Stomach (tissue), 9 donors: ENCODE results near the gene FLOT1. TPM values are rescaled to one million over a fixed set of nuclear protein-coding genes. Genes with fewer than 3 reads are reported as not detected.

Experiments
- DNase-seq, 2 donors: peaks; one replicate each; pipeline versions ENCODE4 v3.0.0 to v3.0.0-alpha.2; 2013 to 2019
- H3K27ac ChIP-seq, 5 donors: fragments of 200-600 bp in 4 of 5; sonication (generic) in 4 of 5; one replicate each; pipeline ENCODE4 v1.5.1; 2013 to 2019; ENCODE audit warnings: mild to moderate bottlenecking in 1 of 5, moderate library complexity in 1 of 5
- H3K27me3 ChIP-seq, 3 donors: fragments of 200-600 bp; sonication (generic); one replicate each; pipeline ENCODE4 v1.5.1; 2017 to 2019; ENCODE audit warnings: mixed run types in 1 of 3
- H3K36me3 ChIP-seq, 4 donors: fragments of 200-600 bp; sonication (generic); 1 replicate in 3 of 4; 2 replicates in 1 of 4; pipeline ENCODE4 v1.5.1; 2016 to 2019
- H3K4me1 ChIP-seq, 4 donors: fragments of 200-600 bp; sonication (generic); one replicate each; pipeline ENCODE4 v1.5.1; 2016 to 2019
- H3K4me3 ChIP-seq, 4 donors: fragments of 200-600 bp; sonication (generic) in 3 of 4; one replicate each; pipeline ENCODE4 v1.5.1; 2016 to 2019; ENCODE audit warnings: mild to moderate bottlenecking in 1 of 4
- H3K9me3 ChIP-seq, 4 donors: fragments of 200-600 bp; sonication (generic); one replicate each; pipeline ENCODE4 v1.5.1; 2016 to 2019
- EP300 ChIP-seq: sonication (generic); formaldehyde crosslinking; IDR thresholded peaks from one replicate; pipeline ENCODE4 v1.6.1; 2017; ENCODE audit warnings: antibody characterized with exemption
- POLR2A ChIP-seq, 4 donors: fragments of 450-650 bp; IDR thresholded peaks; one replicate each; pipeline ENCODE4 v1.6.1; 2016; ENCODE audit warnings: antibody characterized with exemption in 4 of 4, control low read depth in 2 of 4, mild to moderate bottlenecking in 1 of 4, moderate library complexity in 1 of 4
- POLR2AphosphoS5 ChIP-seq, 3 donors: sonication (generic); formaldehyde crosslinking; IDR thresholded peaks; one replicate each; pipeline ENCODE4 v1.6.1; 2016; ENCODE audit warnings: antibody characterized with exemption in 3 of 3
- WGBS, 5 donors: extraction: QIAGEN DNeasy Blood & Tissue Kit in 3 of 5; methylation state at CpG; one replicate each; pipeline versions ENCODE4 v1.1.5 to v1.1.7; 2013 to 2018; 5-methylcytosine and 5-hydroxymethylcytosine counted together
- intact Hi-C: fragments of 100-400 bp; cut with DNase I; formaldehyde crosslinking; loops from one replicate; pipeline ENCODE4 v1.15.1; 2023; ENCODE audit warnings: low total_unique reads
- polyA plus RNA-seq, 3 donors: library from polyadenylated mRNA; stranded (reverse); fragments of 200-250 nt; gene quantifications; one replicate each; pipeline ENCODE4 v1.2.3, GENCODE V29; 2013
- total RNA-seq, 5 donors: library from RNA; depleted of rRNA; stranded (reverse); fragments of >200 nt; gene quantifications; one replicate each; pipeline versions ENCODE4 v1.1.0 to v1.2.3, GENCODE V29; 2014 to 2016
- TF ChIP-seq, protein P1 (sequence below), 7 experiments: fragments of 450-650 bp in 4 of 7; fragments of 200-600 bp in 3 of 7; sonication (generic) in 3 of 7; IDR thresholded peaks; one replicate each; pipeline ENCODE4 v1.5.1; 2016 to 2019; ENCODE audit warnings: antibody characterized with exemption in 7 of 7, control low read depth in 2 of 7, mild to moderate bottlenecking in 1 of 7
- donor health status: healthy with polysubstance abuse.
- donor health status: Bipolar disorder and iron deficiency.
- donor health status: healthy.

Gene FLOT1
- total and polyA plus RNA-seq, 8 donors, result 40.6 to 201 (median 125) TPM

DNA sequence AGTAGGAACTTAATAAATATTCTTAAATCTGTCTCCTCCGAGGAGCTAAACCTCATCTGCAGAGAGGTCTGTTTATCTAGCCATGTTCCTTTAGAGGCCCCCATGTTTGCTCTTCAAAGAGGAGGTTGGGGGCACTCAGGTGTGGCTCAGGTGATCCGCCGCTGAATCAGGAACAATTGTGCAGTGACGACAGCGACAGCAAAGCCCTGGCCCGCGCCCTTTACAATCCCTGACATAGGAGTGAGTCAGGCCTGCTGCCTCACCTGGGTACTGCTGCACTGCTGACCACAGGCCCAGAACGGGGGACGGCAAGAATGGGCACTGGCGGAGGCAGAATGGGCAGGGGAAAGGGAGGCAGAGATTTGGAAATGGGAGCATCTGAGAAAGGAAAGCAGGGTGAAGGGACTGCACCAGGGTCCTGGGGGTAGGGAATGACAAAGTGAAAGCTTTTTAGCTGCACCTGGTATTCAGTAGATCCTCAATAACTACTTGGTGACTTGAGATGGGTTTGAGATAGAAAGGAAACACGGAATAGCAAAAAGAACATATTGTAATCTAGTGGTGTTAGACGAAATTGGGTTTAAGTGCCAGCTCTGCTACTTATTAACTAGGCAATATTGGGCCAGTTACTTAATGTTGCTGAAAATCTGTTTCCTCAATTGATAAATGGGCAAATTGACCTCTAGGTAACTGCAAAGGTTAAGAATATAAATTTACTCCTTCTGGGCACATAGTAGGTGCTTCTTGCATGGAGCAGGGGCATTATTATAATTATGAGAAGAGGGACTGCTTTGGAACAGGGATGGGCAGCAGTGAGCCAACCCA lies 7.3 kb upstream of the FLOT1 start:
- DNase-seq, result peak; percentile 84 to 92
- no peaks in the 10 kb centered on the region for H3K9me3 ChIP-seq
- 38 to 69% (median 52%) methylated on average over 12 of the region's 12 CpGs for WGBS, 5 donors
- TF ChIP-seq POLR2AphosphoS5 (IDR thresholded peaks at IDR 0.05) (peak in 1 of 3 donors; percentile 75), EP300 (no peak)
- peaks cover 35 to 81% (median 69%) of the 10 kb centered on the region in 4 donors for H3K4me1 ChIP-seq
- no peak overlapping the region for H3K4me3 ChIP-seq
- no peaks in the 10 kb centered on the region for H3K27me3 ChIP-seq
- intact Hi-C loops, result loop anchor here (10.0 kb wide), 1 partner anchor 75 kb away; no protein-coding TSS in a partner anchor
- peak overlapping the region; percentile 82 to 96 (median 92) for H3K27ac ChIP-seq
- no peaks in the 10 kb centered on the region for H3K36me3 ChIP-seq

DNA sequence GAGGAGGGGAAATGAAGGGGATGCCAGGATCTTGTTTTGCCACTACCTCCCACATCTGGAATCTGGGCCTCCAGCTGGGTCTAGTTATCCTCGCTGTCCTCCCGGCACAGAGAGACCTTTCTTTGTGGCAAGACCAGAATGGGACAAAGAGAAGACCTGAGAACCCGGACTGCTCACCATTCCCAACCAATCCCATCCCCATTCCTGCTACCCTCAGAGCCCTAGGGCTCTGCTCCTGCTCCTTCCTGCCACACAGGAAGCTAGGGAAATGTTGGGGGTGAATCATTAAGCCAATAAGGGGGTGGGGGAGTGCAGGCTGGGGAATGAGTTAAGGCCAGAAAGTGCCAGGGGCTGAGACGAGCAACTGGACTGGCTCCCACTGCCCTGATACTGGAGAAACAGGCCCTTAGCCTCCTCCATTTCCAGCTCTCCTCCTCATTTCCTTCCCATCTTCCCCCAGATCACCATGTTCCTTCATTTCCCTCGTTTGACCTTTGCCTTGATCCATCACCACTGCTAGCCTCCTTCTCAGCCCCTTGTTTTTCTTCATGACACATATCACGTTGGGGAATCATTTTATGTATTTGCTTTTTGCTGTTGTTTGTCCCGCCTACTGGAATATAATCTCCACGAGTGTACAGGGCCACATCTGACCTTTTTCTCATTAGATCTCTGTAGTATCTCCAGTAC lies 6.5 kb upstream of the FLOT1 start:
- H3K4me1 ChIP-seq, result peaks cover 37 to 84% (median 75%) of the 10 kb centered on the region in 4 donors
- 45 to 57% (median 49%) methylated on average over 8 of the region's 8 CpGs for WGBS, 5 donors
- peak in 1 of 2 donors; percentile 39 for DNase-seq
- TF ChIP-seq POLR2AphosphoS5 (IDR thresholded peaks at IDR 0.05), result no peak
- TF ChIP-seq EP300, result no peak
- TF ChIP-seq POLR2A (IDR thresholded peaks at IDR 0.05), result no peak
- TF ChIP-seq, protein P1, sequence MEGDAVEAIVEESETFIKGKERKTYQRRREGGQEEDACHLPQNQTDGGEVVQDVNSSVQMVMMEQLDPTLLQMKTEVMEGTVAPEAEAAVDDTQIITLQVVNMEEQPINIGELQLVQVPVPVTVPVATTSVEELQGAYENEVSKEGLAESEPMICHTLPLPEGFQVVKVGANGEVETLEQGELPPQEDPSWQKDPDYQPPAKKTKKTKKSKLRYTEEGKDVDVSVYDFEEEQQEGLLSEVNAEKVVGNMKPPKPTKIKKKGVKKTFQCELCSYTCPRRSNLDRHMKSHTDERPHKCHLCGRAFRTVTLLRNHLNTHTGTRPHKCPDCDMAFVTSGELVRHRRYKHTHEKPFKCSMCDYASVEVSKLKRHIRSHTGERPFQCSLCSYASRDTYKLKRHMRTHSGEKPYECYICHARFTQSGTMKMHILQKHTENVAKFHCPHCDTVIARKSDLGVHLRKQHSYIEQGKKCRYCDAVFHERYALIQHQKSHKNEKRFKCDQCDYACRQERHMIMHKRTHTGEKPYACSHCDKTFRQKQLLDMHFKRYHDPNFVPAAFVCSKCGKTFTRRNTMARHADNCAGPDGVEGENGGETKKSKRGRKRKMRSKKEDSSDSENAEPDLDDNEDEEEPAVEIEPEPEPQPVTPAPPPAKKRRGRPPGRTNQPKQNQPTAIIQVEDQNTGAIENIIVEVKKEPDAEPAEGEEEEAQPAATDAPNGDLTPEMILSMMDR (IDR thresholded peaks at IDR 0.05), result no peak
- H3K4me3 ChIP-seq, result peak overlapping the region in 1 of 4 donors; percentile 4
- intact Hi-C loops, result loop anchor here (10.0 kb wide), 1 partner anchor 76 kb away; no protein-coding TSS in a partner anchor
- H3K36me3 ChIP-seq, result no peaks in the 10 kb centered on the region
- H3K9me3 ChIP-seq, result no peaks in the 10 kb centered on the region
- no peaks in the 10 kb centered on the region for H3K27me3 ChIP-seq
- H3K27ac ChIP-seq, result peak overlapping the region; percentile 82 to 96 (median 92)

DNA sequence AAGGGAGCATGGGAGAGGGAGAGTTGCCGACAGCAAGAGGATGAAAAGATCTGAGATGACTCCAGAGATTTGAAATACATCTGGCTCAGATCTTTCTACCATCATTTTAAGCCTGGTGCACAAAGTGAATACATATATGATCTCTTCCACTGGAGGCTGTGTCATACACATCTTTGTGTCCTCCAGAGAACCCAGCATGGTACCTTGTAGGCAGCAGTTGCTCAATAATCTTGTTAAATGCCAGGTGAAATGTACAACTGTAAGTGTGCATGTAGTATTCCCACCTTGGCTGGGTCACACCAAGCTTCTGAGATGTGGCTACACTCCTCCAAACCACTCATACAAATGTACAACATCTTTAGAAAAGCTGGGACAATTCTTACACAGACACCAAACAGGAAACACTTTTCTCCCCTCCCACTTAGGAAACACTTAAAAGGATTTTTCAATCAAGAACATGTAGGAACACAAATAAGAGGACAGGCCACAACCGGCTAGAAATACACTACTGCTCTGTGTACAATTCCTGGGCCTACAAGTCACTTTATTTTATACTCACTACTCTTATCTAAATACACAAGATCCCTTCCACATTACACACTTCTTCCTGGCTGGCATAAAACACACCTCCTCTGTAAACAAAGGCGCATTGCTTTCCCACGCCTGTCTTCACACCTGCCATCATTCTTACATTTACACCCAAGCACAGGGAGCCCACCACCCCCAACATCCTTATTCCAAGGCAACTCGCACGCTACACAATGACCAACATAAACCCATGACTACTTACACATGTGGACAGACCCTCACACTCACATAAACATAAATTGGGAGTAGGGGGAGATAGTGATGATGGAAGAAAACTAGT lies 5.6 kb upstream of the FLOT1 start:
- H3K27me3 ChIP-seq, result no peaks in the 10 kb centered on the region
- H3K4me3 ChIP-seq, result peak overlapping the region in 1 of 4 donors; percentile 4
- TF ChIP-seq POLR2AphosphoS5 (IDR thresholded peaks at IDR 0.05), result peak in 2 of 3 donors; percentile 72 to 74
- TF ChIP-seq POLR2A (IDR thresholded peaks at IDR 0.05), result no peak
- TF ChIP-seq, protein P1 (IDR thresholded peaks at IDR 0.05), result no peak
- TF ChIP-seq EP300, result no peak
- intact Hi-C loops, result loop anchor here (10.0 kb wide), 1 partner anchor 77 kb away; no protein-coding TSS in a partner anchor
- no peaks in the 10 kb centered on the region for H3K9me3 ChIP-seq
- WGBS, 5 donors, result 36 to 50% (median 44%) methylated on average over 6 of the region's 6 CpGs
- H3K36me3 ChIP-seq, result no peaks in the 10 kb centered on the region
- peaks cover 37 to 87% (median 74%) of the 10 kb centered on the region in 4 donors for H3K4me1 ChIP-seq
- H3K27ac ChIP-seq, result peak overlapping the region; percentile 82 to 96 (median 92)
- peak; percentile 50 to 74 for DNase-seq

DNA sequence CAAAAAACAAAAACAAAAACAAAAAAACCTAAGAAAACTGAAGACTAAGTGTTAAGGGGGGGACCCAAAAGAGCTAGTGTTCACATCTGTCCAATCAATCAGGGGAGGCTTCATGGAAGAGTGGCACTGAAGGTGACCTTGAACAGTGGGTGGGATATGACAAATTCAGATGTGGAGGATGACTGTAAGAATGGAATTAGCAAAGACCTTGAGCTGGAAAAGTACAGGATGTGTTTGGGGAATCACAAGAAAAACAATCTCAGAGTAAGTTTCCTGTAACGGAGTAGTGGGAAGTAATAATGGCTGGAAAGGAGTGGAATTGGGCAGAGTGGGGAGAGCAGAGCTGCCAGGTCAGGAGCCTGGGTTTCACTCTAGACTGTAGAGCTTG lies 4.8 kb upstream of the FLOT1 start:
- no peaks in the 10 kb centered on the region for H3K36me3 ChIP-seq
- intact Hi-C loops, result loop anchor here (10.0 kb wide), 1 partner anchor 78 kb away; no protein-coding TSS in a partner anchor
- TF ChIP-seq POLR2AphosphoS5 (IDR thresholded peaks at IDR 0.05) (no peak), POLR2A (IDR thresholded peaks at IDR 0.05) (no peak), EP300 (no peak)
- TF ChIP-seq, protein P1 (IDR thresholded peaks at IDR 0.05), result no peak
- no peak overlapping the region for H3K4me3 ChIP-seq
- peaks cover 37 to 80% (median 66%) of the 10 kb centered on the region in 4 donors for H3K4me1 ChIP-seq
- H3K27me3 ChIP-seq, result no peaks in the 10 kb centered on the region
- DNase-seq, result no peak
- WGBS, 5 donors, result 53 to 86% (median 78%) methylated on average over 1 of the region's 1 CpG
- H3K27ac ChIP-seq, result peak overlapping the region; percentile 82 to 96 (median 91)
- no peaks in the 10 kb centered on the region for H3K9me3 ChIP-seq
